HG03378 (cell line): Measurements from ENCODE around the gene KIAA1586.
"Not testable (repeated sequence)": the region's sequence is repeated elsewhere in the genome, so short reads cannot be mapped to it uniquely, and the experiment has no call there.

Experiments
- ATAC-seq: cut with Tn5 transposase; IDR thresholded peaks from one replicate; pipeline ENCODE4 v1.9.1; 2021; ENCODE audit warnings: mild to moderate bottlenecking, moderate library complexity; ENCODE audit not compliant: unreplicated experiment

Gene KIAA1586

GRCh38 chr6:57044061-57044460 lies 2.4 kb upstream of the KIAA1586 start:
- ATAC-seq: not testable (repeated sequence)

DNA sequence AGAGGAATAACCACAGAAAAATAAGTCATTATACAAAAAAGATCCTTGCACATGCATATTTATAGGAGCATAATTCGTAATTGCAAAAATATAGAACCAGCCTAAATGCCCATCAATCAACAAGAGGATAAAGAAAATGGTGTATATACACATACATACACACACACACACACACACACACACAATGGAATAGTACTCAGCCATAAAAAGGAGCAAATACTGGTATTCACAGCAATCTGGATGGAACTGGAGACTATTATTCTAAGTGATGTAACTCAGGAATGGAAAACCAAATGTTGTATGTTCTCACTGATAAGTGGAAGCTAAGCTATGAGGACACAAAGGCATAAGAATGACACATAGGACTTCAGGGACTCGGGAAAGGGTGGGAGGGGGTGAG lies 1.9 kb upstream of the KIAA1586 start:
- ATAC-seq: no peak

DNA sequence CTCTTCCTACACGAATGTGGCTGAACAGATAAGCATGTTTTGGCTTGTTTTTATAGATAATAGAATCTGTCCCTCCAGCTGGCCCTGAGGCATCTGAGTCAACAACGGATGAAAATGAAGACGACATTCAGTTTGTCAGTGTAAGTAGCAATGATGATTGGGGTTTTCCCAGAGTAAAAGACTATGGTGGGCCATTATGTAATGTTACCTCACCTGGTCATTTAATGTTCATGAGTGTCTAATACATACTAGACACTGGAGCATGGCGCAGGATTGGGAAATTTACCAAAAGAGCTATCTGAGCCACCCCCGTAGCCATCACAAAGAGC lies 728 bp downstream of the KIAA1586 start:
- ATAC-seq: peak; percentile 30

- not testable (repeated sequence) for ATAC-seq
These were observed 1.4 kb downstream of the KIAA1586 start for GRCh38 chr6:57047859-57048258.

DNA sequence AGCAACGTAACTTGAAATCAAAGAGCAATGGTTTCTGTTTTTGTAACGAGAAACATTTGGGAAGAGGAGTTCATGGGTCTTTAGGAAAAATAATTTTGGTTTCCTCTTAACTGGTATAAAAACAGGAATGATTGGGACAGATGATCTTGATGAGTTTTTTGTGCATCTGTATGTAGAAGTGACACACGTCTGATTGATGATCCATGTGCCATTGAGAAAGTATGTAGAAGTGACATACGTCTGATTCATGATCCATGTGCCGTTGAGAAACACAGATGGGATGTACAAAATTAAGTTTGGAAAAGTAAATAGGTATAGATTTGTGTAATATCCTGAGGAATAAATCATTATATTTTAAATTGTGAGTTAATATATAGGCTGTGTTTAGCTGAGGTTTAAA lies 2.1 kb downstream of the KIAA1586 start:
- ATAC-seq: no peak

GRCh38 chr6:57063847-57064246 lies 17.4 kb downstream of the KIAA1586 start:
- no peak for ATAC-seq

DNA sequence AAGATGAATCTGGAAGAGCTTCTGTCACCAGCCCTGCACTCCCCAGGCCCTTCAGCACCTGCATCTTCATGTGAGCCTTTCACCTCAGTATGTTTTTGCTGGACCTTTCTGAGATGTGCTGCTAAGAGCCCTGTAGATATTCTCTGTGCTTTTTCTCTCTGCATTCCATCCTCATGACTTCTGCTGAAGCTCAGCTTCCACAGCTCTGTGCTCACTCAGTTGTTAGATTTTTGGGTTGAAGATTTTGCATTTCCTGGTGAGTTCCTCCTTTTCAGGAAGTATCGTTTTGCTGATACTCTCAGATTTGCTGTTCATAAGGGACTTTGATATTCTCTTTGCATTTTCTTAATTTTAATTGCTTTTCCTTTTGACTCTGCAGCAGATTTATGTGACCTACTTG lies 18.3 kb downstream of the KIAA1586 start:
- no peak for ATAC-seq

- ATAC-seq: no peak
These were observed 21.6 kb downstream of the KIAA1586 start for GRCh38 chr6:57068061-57068460.

DNA sequence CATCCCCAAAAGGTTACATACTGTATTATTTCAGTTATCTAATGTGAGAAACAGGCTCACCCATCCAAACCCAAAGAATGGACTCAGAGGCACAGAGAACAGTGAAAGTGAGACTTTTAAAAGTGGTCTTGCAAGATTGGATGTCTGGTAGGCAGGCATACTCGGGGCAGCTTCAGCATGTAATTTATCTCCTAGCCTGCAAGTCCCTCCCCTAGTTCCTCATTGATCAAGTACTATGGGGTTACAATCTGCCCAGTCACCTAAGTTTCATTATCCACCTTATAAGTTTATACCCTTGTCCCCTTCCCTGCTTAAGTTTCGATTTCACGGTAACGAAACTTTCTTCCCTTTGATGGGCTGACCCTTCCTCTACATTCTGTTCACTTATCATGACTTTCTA lies 22.7 kb downstream of the KIAA1586 start:
- no peak for ATAC-seq

DNA sequence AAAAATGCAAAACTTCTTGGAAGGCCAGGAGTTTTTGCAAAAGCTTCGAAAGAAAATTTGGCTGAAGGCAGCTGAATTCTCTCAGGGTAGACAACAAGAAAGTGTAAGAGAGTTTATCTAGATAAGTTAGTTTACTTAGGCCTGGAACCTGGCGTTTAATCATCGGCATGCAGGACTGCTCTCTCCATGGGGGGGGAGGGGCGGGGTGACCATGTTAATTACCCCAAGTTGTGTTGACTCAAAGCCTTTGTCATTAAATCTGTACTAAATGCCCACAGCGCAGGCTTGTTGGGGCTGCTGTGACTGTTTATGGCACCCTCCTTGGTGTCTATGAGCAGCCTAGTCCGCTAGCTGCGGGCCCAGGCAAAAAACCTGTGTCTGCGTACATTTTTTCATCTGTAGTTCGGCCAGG lies 23.4 kb downstream of the KIAA1586 start:
- ATAC-seq: no peak

- ATAC-seq: no peak
These were observed 25.6 kb downstream of the KIAA1586 start for GRCh38 chr6:57072108-57072507.

DNA sequence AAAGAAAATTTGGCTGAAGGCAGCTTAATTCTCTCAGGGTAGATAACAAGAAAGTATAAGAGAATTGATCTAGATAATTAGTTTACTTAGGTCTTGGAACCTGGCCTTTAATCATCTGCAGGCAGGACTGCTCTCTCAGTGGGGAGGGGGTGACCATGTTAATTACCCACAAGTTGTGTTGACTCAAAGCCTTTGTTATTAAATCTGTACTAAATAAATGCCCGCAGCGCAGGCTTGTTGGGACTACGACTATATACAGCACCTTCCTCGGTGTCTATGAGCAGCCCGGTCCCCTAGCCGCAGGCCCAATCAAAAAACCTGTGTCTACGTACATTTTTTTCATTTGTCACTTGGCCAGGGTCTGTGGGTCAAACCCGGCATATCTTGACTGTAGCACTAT lies 27.9 kb downstream of the KIAA1586 start:
- no peak for ATAC-seq

- no peak for ATAC-seq
These were observed 28.6 kb downstream of the KIAA1586 start for GRCh38 chr6:57075092-57075491.

- ATAC-seq: no peak
These were observed 32.2 kb downstream of the KIAA1586 start for GRCh38 chr6:57078531-57079207.

GRCh38 chr6:57085471-57085870 lies 39.0 kb downstream of the KIAA1586 start:
- ATAC-seq: no peak

GRCh38 chr6:57086843-57087242 lies 40.4 kb downstream of the KIAA1586 start:
- ATAC-seq: no peak

DNA sequence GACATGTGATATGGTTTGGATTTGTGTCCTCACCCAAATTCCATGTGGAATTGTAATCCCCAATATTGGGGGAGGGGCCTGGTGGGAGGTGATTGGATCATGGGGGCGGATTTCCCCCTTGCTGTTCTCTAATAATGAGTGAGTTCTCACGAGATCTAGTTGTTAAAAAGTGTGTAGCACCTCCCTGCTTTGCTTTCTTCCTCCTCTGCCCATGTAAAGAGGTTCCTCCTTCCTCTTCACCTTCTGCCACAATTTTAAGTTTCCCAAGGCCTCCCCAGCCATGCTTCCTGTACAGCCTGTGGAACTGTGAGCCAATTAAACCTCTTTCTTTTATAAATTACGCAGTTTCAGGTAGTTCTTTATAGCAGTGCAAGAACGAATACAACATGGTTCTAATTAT lies 41.4 kb downstream of the KIAA1586 start:
- ATAC-seq: no peak

- no peak for ATAC-seq
These were observed 42.8 kb downstream of the KIAA1586 start for GRCh38 chr6:57089265-57089664.

DNA sequence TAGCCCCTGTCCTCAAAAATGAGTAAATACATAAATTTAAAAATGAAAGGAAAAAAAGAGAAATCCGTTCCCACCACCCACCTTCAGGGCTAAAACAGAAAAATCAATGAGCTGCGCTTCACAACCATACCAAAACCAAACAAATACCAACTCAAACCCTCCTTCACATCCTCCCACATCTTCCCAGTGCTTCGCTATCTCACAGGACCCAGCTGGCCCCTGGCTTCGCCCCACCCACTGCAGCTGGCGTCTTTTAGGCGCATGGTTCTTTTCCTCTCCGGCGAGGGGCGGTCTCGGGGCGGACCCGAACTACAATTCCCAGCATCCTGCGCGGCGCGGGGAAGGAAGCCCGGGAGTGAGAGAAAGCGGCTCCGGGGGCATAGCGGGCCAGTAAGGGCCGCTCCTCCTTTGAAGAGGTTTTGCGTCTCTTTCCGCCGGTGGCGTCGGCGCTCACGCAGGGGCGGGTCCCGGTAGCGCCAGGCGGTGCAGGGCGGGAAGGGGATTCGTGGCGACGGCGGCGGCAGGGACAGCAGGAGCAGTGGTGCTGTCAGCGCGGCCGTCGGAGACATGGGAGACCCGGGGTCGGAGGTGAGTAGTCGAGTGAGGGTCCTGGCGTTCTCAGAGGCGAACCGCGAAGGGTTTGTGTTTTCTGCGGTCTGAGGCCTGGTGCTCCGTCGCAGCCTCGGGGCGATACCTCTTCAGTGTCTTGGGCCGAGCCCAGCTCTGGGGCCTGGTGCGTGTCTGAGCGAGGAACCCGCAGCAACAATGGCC lies 43.4 kb downstream of the KIAA1586 start, which contains the start of gene ZNF451:
Gene ZNF451 (plus strand): TSS at position 502 of the 771 bp plus-strand sequence. CDS start 66 bp downstream, at position 568.
- peak; percentile 90 for ATAC-seq

DNA sequence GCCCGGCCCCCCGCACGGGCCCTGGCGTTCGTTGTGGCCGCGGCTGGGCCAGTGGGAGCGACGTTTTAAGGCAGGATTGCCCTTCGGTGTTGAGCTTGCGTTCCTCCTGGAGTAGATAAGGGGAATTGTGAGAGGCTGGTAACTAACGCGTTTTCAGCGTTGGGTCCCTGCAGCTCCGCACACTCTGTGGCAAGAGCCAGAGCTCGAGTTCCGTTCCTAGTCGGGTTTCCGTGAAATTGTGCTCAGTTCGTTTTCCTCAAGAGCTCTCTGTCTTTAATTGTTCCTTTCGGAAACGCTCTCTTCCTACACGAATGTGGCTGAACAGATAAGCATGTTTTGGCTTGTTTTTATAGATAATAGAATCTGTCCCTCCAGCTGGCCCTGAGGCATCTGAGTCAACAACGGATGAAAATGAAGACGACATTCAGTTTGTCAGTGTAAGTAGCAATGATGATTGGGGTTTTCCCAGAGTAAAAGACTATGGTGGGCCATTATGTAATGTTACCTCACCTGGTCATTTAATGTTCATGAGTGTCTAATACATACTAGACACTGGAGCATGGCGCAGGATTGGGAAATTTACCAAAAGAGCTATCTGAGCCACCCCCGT lies 44.1 kb downstream of the KIAA1586 start:
- peak; percentile 12 for ATAC-seq

- ATAC-seq: not testable (repeated sequence)
These were observed 44.9 kb downstream of the KIAA1586 start for GRCh38 chr6:57091375-57091774.

- no peak for ATAC-seq
These were observed 48.2 kb downstream of the KIAA1586 start for GRCh38 chr6:57094689-57095088.
